GM19455 (cell line): ENCODE data around the gene ITGA11.

ENCODE experiments used
- ATAC-seq: cut with Tn5 transposase; IDR thresholded peaks from one replicate; pipeline ENCODE4 v1.9.1; 2021; ENCODE audit not compliant: unreplicated experiment

Gene ITGA11

DNA sequence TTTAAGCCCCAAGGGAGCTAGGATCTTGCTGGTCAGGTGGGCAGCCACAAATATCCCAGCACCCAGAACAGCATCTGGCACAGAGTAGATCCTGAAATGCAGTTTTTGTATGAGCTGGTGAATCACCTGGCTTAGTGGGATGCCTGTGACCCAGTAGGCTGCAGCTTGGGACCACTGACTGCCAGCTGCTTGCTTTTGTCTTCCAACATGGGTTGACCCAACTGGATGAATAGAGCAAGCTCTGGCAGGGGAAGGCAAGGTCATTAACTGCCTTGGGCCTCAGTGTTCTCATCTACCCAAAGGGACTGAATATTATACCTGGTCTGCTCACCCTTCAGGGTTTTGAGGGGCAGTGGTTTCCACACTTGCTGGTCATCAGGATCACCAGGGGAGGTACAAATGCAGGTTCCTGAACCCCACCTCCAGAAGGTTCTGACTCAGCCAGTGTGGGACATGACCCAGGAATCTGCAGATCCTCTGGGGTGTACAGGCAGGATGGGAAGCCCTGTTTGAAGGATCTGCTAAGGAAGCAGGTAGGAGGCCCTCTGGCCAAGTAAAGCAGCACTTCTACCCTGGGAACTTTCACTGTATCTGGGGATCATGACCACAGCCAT, 55.4 kb downstream of the ITGA11 start:
- ATAC-seq = no peak

- no peak for ATAC-seq
These were observed 56.2 kb downstream of the ITGA11 start for GRCh38 chr15:68375716-68376220.

DNA sequence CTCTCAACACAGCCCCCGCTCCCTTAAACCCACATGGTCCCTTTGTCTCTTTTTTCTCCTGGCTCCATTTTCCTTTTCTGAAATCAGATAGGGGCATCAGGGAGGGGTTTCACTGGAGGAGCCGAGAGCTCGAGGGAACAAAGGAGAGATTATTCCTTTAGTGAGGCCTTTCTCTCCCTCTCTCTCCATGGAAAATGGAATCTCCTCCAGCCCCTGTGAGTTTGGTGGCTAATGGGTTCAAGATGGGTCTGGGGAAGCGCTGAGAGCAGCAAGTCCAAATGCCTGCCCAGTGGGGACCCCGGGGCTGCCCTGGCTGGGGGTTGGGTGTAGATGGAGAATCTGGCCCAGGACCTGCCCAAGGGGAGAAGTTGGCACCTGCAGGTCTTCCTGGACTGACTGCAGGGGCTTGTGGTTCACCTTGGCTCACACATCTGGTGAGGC, 56.8 kb downstream of the ITGA11 start:
- ATAC-seq = no peak

DNA sequence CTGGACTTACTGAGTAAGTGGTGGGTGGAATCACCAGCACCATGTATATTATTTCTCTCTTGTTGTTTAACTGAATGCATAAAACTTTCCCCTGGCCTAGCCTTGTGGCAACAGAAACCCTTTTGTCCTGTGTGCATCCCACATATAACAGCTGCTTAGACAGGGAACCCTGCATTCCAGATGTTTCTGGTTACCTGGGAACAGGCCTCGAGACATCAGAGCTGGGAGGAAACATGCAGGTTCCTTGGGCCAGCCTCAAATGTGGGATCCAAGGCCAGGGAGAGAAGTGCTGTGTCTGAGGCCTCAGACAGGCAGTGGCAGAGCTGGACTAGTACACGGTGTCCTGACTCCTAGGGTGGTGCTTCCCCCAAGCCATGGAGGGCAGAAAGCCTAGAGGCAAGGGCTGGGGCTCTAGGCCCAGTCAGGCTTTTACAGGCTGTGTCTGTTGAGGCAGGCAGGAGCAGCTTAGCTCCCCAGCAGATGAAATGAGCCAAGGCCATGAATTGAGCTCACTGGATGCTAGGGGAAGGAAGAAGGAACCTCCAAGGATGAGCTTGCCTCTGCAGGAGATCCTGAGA, 57.7 kb downstream of the ITGA11 start:
- ATAC-seq = no peak

- ATAC-seq = no peak
These were observed 58.9 kb downstream of the ITGA11 start for GRCh38 chr15:68373028-68373427.

- no peak for ATAC-seq
These were observed 59.6 kb downstream of the ITGA11 start for GRCh38 chr15:68372291-68372811.

DNA sequence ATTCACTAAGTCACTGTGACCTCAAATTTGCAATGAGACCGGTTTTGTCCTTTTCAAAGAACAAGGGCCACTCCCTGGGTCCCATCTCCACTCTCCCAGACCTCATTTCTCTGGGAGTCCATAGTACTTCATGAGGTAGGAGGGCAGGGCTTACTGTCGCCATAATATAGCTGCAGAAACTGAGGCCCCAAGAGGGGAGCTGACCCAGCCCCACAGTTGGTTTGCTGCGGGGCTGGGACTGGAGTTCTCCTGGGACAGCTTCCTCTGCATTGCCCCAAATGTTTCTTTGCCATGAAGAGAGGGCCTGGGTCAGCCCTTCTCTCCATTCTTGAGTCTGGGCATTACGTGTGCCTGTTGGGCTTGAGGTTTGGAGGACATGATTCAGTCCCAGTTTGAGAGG, 60.1 kb downstream of the ITGA11 start:
- no peak for ATAC-seq

DNA sequence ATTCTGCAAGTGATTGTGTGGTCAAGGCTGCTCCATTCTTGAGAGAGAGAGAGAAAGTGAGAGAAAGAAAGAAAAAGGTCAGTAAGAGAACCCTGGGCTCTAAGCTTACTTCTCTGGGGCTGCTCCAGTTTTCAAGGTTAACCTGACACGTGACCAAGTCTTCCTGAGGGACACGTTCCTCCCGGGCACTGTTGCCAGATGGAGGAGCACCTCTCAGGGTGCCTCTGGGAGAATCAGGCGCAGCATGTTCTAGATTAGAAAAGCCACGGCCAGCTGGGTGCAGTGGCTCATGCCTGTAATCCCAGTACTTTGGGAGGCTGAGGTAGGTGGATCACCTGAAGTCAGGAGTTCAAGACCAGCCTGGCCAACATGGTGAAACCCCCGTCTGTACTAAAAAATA, 60.8 kb downstream of the ITGA11 start:
- ATAC-seq = no peak

GRCh38 chr15:68370768-68371151, 61.2 kb downstream of the ITGA11 start:
- no peak for ATAC-seq

GRCh38 chr15:68369931-68370767, 61.8 kb downstream of the ITGA11 start:
- ATAC-seq = no peak

DNA sequence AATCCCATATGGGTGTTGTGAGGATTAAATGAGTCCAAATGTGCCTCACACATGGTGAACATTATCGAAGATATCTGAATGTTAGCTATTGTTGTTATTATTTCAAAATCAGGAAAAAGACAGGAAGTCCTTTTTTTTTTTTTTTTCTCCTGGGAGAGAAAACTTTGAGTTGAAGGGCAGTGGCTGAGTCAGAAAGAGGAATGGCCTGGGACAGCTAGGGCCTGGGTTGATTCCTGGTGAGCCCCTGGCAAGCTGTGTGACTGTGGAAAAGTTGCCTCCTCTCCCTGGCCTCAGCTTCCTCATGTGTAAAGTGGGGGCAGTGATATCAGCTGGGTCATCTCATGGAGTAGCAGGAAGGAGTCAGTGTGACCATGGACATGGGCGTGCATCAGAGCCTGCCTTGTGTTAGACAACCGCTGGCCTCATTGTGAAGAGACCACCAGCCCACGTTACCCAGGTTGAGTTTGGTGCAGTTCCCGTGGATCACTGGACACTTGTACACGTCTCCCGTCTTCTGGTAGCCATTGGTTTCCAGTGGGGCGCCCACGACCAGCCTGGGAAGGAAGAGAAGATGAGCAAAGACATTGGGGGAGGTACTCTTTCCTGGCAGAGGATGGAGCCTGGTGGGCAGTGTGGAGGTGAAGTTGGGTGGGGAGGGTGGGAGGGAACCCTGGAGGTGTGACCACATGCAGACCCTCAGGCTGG, 63.1 kb downstream of the ITGA11 start:
- ATAC-seq = no peak

DNA sequence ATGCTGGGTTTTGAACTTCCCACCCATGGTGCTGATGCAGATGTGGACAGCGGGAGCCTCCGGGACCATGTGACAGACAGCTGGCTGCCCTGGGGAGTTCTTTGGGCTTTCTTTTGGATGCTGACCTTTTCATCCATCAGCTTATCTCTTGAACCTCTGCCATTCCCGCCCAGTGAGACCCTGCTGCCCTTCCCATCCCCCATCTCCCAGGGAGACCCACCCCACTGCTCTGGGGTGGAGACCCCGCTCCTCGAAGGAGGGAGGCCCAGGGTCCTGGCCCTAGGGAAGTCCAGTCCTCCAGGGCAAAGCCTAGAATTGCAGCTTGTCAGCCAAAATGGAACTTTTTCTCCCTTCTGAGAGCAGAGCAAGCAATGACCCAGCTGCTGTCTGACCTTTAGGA, 64.0 kb downstream of the ITGA11 start:
- ATAC-seq = no peak

GRCh38 chr15:68367226-68367625, 64.7 kb downstream of the ITGA11 start:
- no peak for ATAC-seq

GRCh38 chr15:68366314-68366713, 65.6 kb downstream of the ITGA11 start:
- no peak for ATAC-seq

GRCh38 chr15:68365770-68366169, 66.2 kb downstream of the ITGA11 start:
- ATAC-seq = no peak

GRCh38 chr15:68365140-68365745, 66.7 kb downstream of the ITGA11 start:
- ATAC-seq = no peak

GRCh38 chr15:68364660-68365035, 67.3 kb downstream of the ITGA11 start:
- no peak for ATAC-seq

GRCh38 chr15:68364028-68364659, 67.8 kb downstream of the ITGA11 start:
- no peak for ATAC-seq

- ATAC-seq = no peak
These were observed 68.6 kb downstream of the ITGA11 start for GRCh38 chr15:68363353-68363752.

- ATAC-seq = no peak
These were observed 69.3 kb downstream of the ITGA11 start for GRCh38 chr15:68362537-68363126.
